Thoracic aorta (tissue), 2 donors: ENCODE results near the gene FIG4. TPM values are rescaled to one million over a fixed set of nuclear protein-coding genes. Genes with fewer than 3 reads are reported as not detected.
"Not testable (repeated sequence)": the region's sequence is repeated elsewhere in the genome, so short reads cannot be mapped to it uniquely, and the experiment has no call there.

ENCODE experiments used
- ATAC-seq: fragments of 150-250 bp; one replicate; pipeline ENCODE4 v1.8.0; 2017; ENCODE audit warnings: low read depth; ENCODE audit not compliant: insufficient number of reproducible peaks, low FRiP score
- DNase-seq: peaks from one replicate; pipeline ENCODE4 v3.0.0-alpha.2; 2020; ENCODE audit warnings: low spot score
- H3K27ac ChIP-seq, 2 donors: fragments of 200-600 bp; sonication (generic); 1 replicate in 1 of 2; 2 replicates in 1 of 2; pipeline ENCODE4 v1.5.1; 2016; ENCODE audit warnings: mild to moderate bottlenecking in 2 of 2, moderate library complexity in 2 of 2
- H3K27me3 ChIP-seq: fragments of 200-600 bp; sonication (generic); replicated peaks from 2 replicates; pipeline ENCODE4 v1.6.0; 2016; ENCODE audit warnings: mild to moderate bottlenecking; ENCODE audit not compliant: insufficient read depth
- H3K36me3 ChIP-seq: fragments of 200-600 bp; sonication (generic); one replicate; pipeline ENCODE4 v1.5.1; 2016
- H3K4me1 ChIP-seq, 2 donors: fragments of 200-600 bp; sonication (generic); 1 replicate in 1 of 2; 2 replicates in 1 of 2; pipeline versions ENCODE4 v1.5.1 to v1.6.0; 2016; ENCODE audit warnings: low read depth in 2 of 2, mild to moderate bottlenecking in 1 of 2; ENCODE audit not compliant: control insufficient read depth in 1 of 2
- H3K4me3 ChIP-seq: fragments of 200-600 bp; sonication (generic); 2 replicates; pipeline ENCODE4 v1.5.1; 2016; ENCODE audit warnings: mild to moderate bottlenecking
- H3K9me3 ChIP-seq: fragments of 200-600 bp; sonication (generic); 2 replicates; pipeline ENCODE4 v1.5.1; 2016
- total RNA-seq, 2 donors: library from RNA; depleted of rRNA; stranded (reverse); fragments of >200 nt; gene quantifications; one replicate each; pipeline versions ENCODE4 v1.1.0 to v1.2.3, GENCODE V29; 2016
- TF ChIP-seq, protein P1 (sequence below): fragments of 200-600 bp; sonication (generic); IDR thresholded peaks from one replicate; pipeline ENCODE4 v1.5.1; 2019; ENCODE audit warnings: antibody characterized with exemption

FIG4 gene
- total RNA-seq, 2 donors from 2014 or later, result 12.9 to 49.5 TPM

DNA sequence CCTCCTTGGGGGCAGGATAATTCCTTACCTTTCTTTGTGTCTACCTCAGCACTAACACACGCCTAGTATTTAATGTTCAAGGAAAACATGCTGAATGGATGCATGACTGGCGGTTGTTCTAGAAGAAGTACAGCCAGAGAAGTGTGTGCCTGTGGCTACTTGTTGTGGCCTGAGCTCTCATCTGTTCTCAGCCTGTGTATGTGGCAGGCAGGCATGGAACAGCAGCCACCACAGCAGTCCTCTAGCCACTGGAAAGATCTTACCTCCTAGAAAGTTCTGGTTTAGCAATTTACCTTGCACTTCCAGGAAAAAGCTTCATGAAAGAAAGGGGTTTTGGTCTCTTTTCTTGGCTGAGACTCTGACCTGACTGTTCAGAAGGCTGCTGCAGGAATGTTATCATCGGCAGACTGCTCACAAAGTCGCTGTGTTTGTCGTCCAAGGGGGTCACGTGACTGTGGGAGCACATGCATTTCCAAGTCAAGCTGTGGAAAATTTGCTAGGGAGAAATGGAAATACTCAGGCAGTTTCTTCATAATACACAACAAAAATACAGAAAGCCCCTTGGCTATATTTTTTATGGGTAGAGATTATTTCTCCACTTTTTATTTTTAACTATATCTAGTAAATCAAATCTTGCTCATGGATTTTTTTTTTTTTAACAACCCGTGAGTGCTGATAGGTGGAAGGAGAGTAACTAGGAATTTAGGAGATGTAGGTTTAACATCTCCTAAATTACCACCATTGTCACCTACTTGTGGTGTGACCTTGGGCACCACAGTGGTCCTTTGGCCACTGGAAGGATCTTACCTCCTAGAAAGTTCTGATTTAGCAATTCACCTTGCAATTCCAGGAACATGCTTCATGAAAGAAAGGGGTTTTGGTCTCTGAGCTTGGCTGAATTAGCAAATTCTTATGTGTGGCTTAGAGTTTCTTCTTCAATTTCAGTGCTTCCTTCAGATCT, 176.2 kb downstream of the FIG4 start:
- Histone ChIP-seq H3K4me3 (no peak overlapping the region), H3K27ac (no peak overlapping the region), H3K4me1 (peaks cover 5 to 16% of the 10 kb centered on the region in 2 donors), H3K9me3 (no peaks in the 10 kb centered on the region), H3K27me3 (no peaks in the 10 kb centered on the region), H3K36me3 (no peaks in the 10 kb centered on the region)
- DNase-seq (no peak), ATAC-seq (no peak)
- TF ChIP-seq, protein P1, sequence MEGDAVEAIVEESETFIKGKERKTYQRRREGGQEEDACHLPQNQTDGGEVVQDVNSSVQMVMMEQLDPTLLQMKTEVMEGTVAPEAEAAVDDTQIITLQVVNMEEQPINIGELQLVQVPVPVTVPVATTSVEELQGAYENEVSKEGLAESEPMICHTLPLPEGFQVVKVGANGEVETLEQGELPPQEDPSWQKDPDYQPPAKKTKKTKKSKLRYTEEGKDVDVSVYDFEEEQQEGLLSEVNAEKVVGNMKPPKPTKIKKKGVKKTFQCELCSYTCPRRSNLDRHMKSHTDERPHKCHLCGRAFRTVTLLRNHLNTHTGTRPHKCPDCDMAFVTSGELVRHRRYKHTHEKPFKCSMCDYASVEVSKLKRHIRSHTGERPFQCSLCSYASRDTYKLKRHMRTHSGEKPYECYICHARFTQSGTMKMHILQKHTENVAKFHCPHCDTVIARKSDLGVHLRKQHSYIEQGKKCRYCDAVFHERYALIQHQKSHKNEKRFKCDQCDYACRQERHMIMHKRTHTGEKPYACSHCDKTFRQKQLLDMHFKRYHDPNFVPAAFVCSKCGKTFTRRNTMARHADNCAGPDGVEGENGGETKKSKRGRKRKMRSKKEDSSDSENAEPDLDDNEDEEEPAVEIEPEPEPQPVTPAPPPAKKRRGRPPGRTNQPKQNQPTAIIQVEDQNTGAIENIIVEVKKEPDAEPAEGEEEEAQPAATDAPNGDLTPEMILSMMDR, result no peak

DNA sequence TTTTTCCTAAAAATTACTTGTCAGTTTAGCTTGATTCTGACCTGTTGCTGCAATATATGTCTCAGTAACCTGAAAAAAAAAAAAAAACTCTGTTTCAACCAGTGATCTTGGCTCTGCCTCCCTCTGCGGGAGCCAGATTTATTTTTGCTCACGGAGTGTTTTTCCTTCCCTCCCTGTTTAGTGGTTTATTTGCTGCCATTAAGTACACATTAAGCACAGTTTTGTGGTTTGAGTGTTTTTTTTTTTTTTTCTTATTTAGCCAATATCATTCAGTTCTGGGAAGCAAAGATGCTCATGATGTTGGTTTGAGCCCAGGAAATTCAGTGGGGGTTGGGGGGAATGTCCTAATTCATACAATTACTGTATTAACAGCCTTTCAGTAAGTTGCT, 176.9 kb downstream of the FIG4 start:
- Histone ChIP-seq H3K36me3 (no peaks in the 10 kb centered on the region), H3K4me1 (peaks cover 5 to 16% of the 10 kb centered on the region in 2 donors), H3K9me3 (no peaks in the 10 kb centered on the region), H3K4me3 (no peak overlapping the region), H3K27ac (no peak overlapping the region), H3K27me3 (no peaks in the 10 kb centered on the region)
- TF ChIP-seq, protein P1, result no peak
- DNase-seq (no peak), ATAC-seq (no peak)

DNA sequence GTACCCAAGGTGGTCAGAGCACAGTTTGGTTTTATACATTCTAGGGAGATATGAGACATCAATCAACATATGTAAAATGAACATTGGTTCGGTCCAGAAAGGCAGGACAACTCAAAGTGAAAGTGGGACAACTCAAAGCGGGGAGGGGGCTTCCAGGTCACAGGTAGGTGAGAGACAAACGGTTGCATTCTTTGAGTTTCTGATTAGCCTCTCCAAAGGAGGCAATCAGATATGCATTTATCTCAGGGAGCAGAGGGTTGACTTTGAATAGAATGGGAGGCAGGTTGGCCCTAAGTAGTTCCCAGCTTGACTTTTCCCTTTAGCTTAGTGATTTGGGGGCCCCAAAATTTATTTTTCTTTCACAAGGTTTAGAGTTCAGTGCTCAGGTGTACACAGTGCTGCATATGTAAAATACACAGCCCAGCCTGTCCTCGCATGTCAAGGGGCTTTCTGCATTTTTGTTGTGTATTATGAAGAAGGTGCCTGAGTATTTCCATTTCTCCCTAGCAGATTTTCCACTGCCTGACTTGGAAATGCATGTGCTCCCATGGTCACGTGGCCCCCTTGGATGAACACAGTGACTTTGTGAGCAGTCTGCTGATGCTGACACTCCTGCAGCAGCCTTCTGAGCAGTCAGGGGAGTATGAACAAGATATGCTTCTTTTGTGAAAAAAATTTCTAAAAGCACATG, 178.4 kb downstream of the FIG4 start:
- not testable (repeated sequence) for H3K4me3 ChIP-seq, H3K27ac ChIP-seq, ATAC-seq, DNase-seq, H3K9me3 ChIP-seq, H3K27me3 ChIP-seq, H3K36me3 ChIP-seq
- H3K4me1 ChIP-seq, result peaks cover 5 to 16% of the 10 kb centered on the region in 2 donors

DNA sequence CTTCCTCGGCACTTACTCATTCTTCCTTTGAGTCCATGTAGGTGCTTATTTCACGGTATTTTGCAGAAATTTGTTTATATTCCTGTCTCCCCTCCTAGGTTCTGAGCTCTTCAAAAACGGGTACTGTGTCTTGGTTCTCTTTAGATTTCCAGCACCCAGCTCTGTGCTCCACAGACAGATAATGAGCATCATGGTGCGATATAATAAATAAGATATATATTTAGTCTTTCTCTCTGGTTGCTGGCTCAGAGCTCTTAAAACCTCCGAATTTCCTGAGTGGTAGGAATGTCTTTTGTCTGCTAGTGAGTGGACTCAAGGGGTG, 179.0 kb downstream of the FIG4 start:
- H3K27me3 ChIP-seq, result no peaks in the 10 kb centered on the region
- H3K36me3 ChIP-seq, result no peaks in the 10 kb centered on the region
- no peak for ATAC-seq
- TF ChIP-seq, protein P1, result no peak
- no peak for DNase-seq
- H3K27ac ChIP-seq, result no peak overlapping the region
- no peak overlapping the region for H3K4me3 ChIP-seq
- H3K9me3 ChIP-seq, result no peaks in the 10 kb centered on the region
- peaks cover 5 to 16% of the 10 kb centered on the region in 2 donors for H3K4me1 ChIP-seq

DNA sequence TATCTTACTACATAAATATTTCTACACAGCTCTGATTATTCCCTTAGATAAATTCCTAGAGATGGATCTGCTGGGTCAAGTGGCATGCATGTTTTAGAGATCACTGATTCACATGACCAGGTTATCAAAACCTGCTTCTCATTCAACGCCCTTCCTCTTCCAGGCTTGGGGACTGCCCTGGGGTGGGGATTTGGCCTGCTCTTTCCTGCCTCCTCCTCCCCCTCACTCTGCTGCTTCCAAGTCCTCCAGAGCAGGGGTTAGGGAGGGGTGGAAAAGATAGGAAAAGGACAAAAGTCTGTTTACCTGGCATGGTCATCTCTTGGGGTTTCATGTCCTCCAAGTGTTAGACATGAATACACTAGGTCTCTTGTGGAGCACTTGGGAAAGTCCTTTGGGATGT, 181.5 kb downstream of the FIG4 start:
- DNase-seq (no peak), ATAC-seq (no peak)
- TF ChIP-seq, protein P1, result no peak
- Histone ChIP-seq H3K36me3 (no peaks in the 10 kb centered on the region), H3K27me3 (no peaks in the 10 kb centered on the region), H3K27ac (no peak overlapping the region), H3K9me3 (no peaks in the 10 kb centered on the region), H3K4me1 (peaks cover 3 to 9% of the 10 kb centered on the region in 2 donors), H3K4me3 (no peak overlapping the region)
